Erythroblast (primary cell): ENCODE data around the gene EVC2.

Source experiments
- DNase-seq, 2 experiments: peaks; one replicate each; lab custom pipeline; 2025; lab: John Stamatoyannopoulos, UW
- GATA1 ChIP-seq: IDR thresholded peaks from 2 replicates; pipeline ENCODE4 v1.6.1; 2011; ENCODE audit warnings: low read depth, mild to moderate bottlenecking, control low read depth, low read length, moderate library complexity
- POLR2A ChIP-seq: IDR thresholded peaks from 2 replicates; pipeline ENCODE4 v1.6.1; 2011; ENCODE audit warnings: mild to moderate bottlenecking, low read length

EVC2 gene

DNA sequence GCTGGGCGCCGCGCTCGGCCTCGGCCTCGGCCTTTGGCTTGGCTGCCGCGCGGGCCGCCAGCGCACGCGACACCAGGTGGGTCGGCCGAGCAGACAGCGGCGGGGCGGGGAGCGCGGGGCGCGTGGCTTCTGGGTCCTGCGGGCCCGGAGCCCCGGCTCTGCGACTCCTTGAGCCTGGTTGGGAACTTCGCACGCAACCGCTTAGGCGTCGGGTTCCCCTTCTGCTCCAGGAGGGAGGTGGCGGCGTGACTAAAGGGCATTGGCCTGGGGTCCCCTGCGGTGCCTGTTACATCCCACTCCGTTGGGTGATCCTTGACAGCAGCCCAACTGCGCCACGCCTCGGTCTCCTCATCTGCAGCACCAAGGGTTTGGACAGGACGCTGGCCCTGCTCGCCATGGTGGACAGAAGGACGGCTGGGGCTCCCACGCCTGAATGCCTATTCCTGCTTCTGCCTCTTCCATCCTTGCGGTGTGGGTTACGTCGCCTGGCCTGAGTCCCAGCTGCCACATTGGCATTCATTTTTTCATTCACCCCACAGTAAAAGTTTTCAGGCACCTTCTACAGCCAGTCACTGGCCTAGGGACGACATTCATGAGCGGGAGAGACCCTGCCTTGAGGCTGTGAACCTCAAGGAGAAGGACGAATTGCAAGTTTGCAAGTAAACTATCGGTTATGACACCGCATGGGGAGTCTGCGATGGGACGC lies 3.3 kb upstream of the EVC2 start:
- DNase-seq: no peak
- TF ChIP-seq POLR2A (no peak), GATA1 (no peak)

DNA sequence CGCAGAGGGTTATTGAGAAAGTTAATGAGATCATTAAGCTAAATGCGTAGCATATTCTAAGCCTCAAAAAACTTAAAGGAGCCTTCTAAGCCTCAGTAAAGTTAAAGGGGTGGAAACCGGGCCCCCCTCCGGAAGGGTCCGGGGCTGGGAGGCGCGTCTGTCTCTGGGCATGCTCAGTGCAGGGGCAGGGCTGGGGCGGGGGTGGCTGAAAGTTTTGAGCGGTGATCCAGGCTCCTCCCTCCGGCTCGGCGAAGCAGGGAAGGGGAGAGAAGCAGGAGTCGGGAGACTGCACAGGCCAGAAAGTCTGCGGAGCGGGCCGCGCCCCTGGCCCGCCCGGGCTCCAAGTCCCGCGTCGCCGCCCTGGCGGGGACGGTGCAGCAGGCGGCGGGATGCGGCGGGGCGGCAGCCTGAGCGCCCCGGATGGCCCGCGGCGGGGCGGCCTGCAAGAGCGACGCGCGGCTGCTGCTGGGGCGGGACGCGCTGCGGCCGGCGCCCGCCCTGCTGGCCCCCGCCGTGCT lies 2.7 kb upstream of the EVC2 start, which contains the start of gene EVC:
TSS of gene EVC (plus strand) at position 241 of the 518 bp plus-strand sequence. CDS start at position 421, 180 bp downstream.
- no peak for TF ChIP-seq GATA1
- no peak for TF ChIP-seq POLR2A
- peak in 1 of 2 experiments; percentile 8 for DNase-seq

DNA sequence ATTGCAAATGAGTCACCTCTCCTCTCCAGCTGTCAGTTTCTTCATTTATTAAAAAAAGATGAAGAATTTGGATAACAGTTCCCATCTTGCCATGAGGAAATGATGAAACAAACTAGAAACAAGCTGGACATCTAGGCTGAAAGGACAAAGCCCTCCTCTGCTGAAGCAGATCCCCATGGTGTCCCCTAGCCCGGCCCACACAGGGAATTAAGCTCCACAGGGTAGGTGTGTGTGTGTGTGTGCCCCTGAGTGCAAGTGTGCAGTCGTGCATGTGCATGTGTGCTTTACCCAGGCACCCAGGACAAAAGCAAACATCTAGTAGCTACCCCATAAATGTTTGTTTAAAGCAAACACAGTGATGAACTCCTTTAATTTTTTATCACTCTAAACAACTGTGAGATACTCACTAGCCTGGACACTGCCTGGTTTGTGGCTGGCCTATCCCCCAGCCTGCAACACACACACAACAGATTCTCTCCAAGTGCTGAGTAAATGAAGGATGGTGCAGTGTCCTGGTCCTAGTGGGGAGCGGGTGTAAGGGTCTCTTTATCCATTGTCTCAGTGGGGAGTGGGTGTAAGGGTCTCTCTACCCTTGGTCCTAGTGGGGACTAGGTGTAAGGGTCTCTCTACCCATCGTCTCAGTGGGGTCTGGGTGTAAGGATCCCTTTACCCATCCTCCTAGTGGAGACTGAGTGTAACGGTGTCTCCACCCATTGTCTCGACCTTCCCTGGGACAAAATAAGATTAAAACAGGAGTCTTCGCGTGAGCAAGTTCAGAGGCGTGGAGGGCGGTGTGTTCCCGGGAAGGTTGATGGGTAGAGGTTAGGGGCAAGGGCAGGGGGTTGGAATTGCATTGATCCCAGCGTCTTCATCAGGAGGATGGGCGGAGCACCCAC lies 2.0 kb upstream of the EVC2 start:
- TF ChIP-seq POLR2A: no peak
- no peak for TF ChIP-seq GATA1
- DNase-seq: no peak

- TF ChIP-seq GATA1 (no peak), POLR2A (no peak)
- no peak for DNase-seq
These were observed 832 bp upstream of the EVC2 start for GRCh38 chr4:5709207-5709575.

GRCh38 chr4:5707778-5708448 lies 446 bp downstream of the EVC2 start:
- no peak for TF ChIP-seq GATA1
- TF ChIP-seq POLR2A: no peak
- DNase-seq: no peak

DNA sequence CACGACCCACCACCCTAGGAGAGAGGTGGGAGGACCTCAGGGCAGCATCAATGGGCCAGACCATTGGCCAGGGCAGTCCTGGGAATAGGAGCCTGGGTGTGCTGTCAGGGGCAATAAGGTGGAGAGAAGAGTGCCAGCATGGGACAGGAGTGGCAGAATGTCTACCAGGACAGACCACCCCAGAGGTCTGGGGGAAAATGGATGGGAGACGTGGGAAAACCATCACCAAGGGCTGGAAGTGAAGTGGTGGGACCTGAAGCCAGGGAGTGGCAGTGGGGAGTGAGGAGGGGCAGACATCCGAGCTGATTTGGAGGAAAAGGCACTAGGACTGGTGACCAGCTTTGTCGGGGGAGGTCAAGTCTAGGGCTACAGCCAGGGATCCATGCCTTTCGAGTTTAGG lies 993 bp downstream of the EVC2 start:
- TF ChIP-seq POLR2A (no peak), GATA1 (no peak)
- DNase-seq: no peak

DNA sequence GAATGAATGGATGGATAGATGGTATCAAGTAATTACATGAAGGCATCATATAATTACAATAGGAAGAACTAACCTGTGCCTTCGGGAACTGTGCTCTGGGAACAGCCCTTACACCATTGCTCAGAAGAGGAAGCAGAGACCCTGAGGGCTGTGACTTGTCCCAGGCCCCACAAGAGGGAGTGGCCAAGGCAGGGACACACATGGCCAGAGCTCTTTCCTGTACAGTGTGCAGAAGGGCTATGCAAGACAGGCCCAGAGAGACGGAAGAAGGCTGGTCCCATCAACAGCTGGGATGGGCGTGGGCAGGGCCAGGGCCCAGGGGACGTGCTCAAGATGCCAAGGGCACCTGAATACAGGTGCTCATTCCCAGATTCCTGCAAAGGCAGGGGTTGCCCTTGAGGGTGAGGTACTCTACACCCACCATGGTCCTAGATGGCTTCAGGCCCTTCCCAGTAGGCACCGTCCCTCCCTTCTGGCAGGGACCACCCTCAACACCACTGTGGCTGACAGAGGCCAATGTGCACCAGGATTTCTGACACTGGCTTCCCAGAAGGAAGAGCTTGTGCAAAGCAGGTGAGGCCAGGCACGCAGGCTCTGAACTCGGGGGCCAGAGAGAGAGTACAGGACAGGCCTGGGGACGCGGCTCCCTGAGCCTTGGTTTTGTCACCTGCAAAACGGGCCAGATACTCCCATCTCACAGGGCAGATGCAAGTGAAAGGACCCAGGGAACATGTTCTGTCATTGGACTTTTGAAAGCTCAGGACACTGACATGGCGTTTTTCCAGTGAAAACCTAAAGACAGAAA lies 1.7 kb downstream of the EVC2 start:
- peak in 1 of 2 experiments; percentile 18 for DNase-seq
- TF ChIP-seq GATA1 (no peak), POLR2A (no peak)

GRCh38 chr4:5705647-5706320 lies 2.6 kb downstream of the EVC2 start:
- TF ChIP-seq GATA1 (no peak), POLR2A (no peak)
- DNase-seq: peak; percentile 79 to 84

GRCh38 chr4:5704276-5704675 lies 4.1 kb downstream of the EVC2 start:
- TF ChIP-seq POLR2A: no peak
- no peak for TF ChIP-seq GATA1
- DNase-seq: no peak

DNA sequence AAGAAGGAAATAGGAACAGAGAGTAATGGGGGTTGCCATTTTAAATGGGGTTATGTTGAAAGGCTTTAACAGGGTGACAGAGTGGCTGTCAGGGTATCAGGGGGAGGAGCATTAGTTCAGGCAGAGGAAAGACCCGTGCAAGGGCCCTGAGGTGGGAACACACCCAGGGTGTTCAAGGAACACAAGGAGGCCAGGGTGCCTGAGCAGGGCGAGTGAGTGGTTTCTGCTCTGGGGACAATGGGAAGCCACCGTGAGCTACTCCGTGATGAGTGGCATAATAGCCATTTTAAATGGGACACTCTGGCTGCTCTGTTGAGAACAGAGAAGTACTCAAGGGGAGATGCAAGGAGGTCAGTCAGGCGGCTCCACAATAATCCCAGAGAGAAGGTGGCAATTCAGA lies 4.5 kb downstream of the EVC2 start:
- peak in 1 of 2 experiments; percentile 9 for DNase-seq
- no peak for TF ChIP-seq GATA1
- no peak for TF ChIP-seq POLR2A

DNA sequence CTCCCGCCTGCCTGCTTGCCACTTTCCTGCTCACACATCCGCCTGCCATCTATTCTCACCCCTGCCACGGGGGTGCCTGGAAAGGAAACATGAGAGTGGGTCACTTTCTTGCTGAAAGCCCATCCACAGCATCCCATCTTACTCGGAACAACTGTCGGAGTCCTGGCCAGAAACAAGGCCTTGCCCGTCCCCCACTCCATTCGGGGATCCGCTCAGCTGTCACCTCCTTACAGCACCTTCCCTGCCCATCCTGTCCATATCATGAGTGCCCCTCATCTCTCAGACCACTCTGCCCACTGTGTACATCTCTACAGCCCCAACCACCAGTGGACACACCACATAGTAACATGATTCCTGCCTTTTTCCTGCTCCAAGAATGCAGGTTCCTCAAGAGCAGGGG lies 6.4 kb downstream of the EVC2 start:
- no peak for TF ChIP-seq GATA1
- DNase-seq: no peak

DNA sequence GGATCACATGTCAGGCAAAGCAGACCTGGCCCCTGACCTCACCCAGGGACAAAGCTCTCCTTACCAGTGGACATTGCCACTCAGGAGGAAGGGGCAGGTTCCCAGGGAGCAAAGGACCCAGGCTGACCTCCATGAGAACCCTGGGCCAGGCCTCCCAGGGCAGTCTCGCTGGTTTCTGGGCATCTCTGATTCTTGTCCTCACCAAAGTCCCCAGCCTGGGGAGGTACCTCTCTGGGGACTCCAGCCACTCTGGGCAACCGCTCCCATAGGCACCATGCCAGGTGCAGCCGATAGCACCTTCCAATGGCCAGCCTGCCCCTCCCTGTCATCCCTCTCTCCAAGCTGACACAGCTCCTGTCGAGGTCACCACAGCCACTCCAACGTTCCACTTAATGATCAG lies 7.9 kb downstream of the EVC2 start:
- no peak for DNase-seq
- no peak for TF ChIP-seq GATA1
- TF ChIP-seq POLR2A: no peak
